Right lobe of liver (tissue), 4 donors: Measurements from ENCODE around the gene PPP6R3.

ENCODE experiments used
- CTCF ChIP-seq, 4 donors: fragments of 200-600 bp in 3 of 4; fragments of 450-650 bp in 1 of 4; IDR thresholded peaks; one replicate each; pipeline versions ENCODE4 v1.5.1 to v1.8.0; 2016 to 2022; ENCODE audit warnings: antibody characterized with exemption in 4 of 4, mild to moderate bottlenecking in 2 of 4
- POLR2A ChIP-seq: fragments of 450-650 bp; IDR thresholded peaks from one replicate; pipeline ENCODE4 v1.6.1; 2017; ENCODE audit warnings: antibody characterized with exemption, mild to moderate bottlenecking
- donor health status: DM: no; HTN: no; CAD: no.
- donor health status: DM: no; HTN: no; CAD: no.
- donor health status: DM: no; HTN: yes; CAD: no.

- TF ChIP-seq CTCF (IDR thresholded peaks at IDR 0.05) (no peak), POLR2A (no peak)
Observed at GRCh38 chr11:68538025-68538424, 77.5 kb downstream of the PPP6R3 start.
